Cardiac fibroblast (primary cell): ENCODE results near the gene RAB34.

Experiments
- DNase-seq, 2 donors: peaks; one replicate each; pipeline versions ENCODE4 v3.0.0 to v3.0.0-alpha.2; 2010; ENCODE audit warnings: low read depth in 2 of 2
- H3K4me3 ChIP-seq, 2 donors: replicated peaks in 1 of 2; 1 replicate in 1 of 2; 2 replicates in 1 of 2; pipeline ENCODE4 v1.5.1; 2011; ENCODE audit warnings: low read depth in 2 of 2, low read length in 2 of 2, mild to moderate bottlenecking in 2 of 2, moderate library complexity in 1 of 2
- CTCF ChIP-seq: IDR thresholded peaks from one replicate; pipeline ENCODE4 v1.5.1; 2011; ENCODE audit warnings: low read depth, mild to moderate bottlenecking, low read length, inconsistent platforms

RAB34 gene

GRCh38 chr17:28684963-28685362, 32.7 kb downstream of the RAB34 start:
- no peak for TF ChIP-seq CTCF
- DNase-seq, result peak; percentile 27 to 61

DNA sequence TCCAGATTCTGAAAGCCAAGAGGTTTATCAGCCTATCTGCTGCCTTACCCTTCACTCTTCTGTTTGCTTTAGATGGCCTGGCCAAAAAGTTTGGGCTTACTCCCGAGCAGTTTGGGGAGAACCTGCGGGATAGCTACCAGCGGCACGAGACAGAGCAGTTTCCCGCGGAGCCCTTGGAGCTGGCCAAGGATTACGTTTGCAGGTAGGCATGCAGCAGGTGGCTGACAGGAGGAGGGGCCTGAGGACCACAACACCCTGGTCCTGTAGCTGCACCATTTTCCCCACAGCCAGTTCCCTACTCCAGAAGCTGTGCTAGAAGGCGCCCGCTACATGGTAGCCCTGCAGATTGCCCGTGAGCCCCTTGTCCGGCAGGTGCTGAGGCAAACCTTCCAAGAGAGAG, 35.0 kb downstream of the RAB34 start:
- no peak overlapping the region for H3K4me3 ChIP-seq
- DNase-seq, result no peak
- TF ChIP-seq CTCF, result no peak

More at GRCh38 chr17:28684963-28685362, 32.7 kb downstream of the RAB34 start:
- no peak overlapping the region for H3K4me3 ChIP-seq

- no peak overlapping the region for H3K4me3 ChIP-seq
- no peak for DNase-seq
These were observed 41.7 kb downstream of the RAB34 start for GRCh38 chr17:28675980-28676379.

GRCh38 chr17:28675490-28675889, 42.2 kb downstream of the RAB34 start:
- no peak for TF ChIP-seq CTCF
- no peak for DNase-seq
- H3K4me3 ChIP-seq, result no peak overlapping the region

More at GRCh38 chr17:28675980-28676379, 41.7 kb downstream of the RAB34 start:
- TF ChIP-seq CTCF, result peak; percentile 24

DNA sequence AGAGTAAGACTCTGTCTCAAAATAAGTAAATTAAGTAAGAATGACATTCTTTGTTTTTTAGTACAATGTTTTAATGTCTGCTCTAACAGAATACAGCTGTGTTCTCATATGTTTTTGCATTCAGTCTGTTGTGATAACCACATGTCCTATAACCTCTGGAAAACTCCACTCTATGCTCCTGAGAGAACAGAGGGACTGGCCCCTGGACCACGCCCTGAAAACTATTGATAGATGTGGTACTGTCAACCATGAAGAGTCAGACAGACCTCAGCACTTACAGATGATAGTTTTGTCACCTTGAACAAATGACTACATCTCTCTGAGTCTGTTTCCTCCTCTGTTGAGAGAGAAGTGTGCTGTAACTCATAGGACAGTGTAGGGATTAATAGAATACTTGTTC, 47.8 kb downstream of the RAB34 start:
- no peak overlapping the region for H3K4me3 ChIP-seq
- no peak for DNase-seq
- no peak for TF ChIP-seq CTCF

DNA sequence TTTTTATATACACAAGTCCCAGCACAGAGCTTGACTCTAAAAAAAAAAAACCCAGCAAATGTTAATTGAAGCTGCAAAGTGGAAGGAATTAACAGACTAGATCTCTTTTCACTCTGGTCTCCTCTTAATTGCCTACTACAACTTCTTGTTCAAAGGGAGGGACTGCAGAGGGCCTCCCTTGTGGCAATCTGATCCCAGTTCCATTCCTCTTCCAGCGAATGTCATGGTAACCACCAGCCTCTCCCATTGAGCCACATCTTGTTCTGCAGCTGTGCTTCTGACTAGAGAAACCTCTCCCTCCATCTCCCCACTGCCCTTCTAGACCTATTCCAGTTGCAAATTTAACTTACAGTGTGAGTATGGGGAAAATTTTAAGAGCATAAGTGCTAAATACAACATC, 49.8 kb downstream of the RAB34 start:
- TF ChIP-seq CTCF, result no peak
- no peak overlapping the region for H3K4me3 ChIP-seq
- no peak for DNase-seq

GRCh38 chr17:28665994-28666393, 51.7 kb downstream of the RAB34 start:
- TF ChIP-seq CTCF, result no peak
- H3K4me3 ChIP-seq, result no peak overlapping the region
- DNase-seq, result no peak
